Nephron progenitor cell (in vitro differentiated cells): Measurements from ENCODE around the gene ARHGEF7.
"Not testable (repeated sequence)": the region's sequence is repeated elsewhere in the genome, so short reads cannot be mapped to it uniquely, and the experiment has no call there.

Source experiments
- DNase-seq: peaks from one replicate; pipeline ENCODE4 v3.0.0; 2021
- H3K27ac Mint-ChIP-seq: 2 replicates; pipeline ENCODE4 v1.8.0; 2021; ENCODE audit warnings: mild to moderate bottlenecking, moderate library complexity, mixed read lengths
- H3K27me3 Mint-ChIP-seq: 2 replicates; pipeline ENCODE4 v1.8.0; 2021; ENCODE audit warnings: mild to moderate bottlenecking, low read depth, mixed read lengths; ENCODE audit not compliant: poor library complexity
- H3K36me3 Mint-ChIP-seq: 2 replicates; pipeline ENCODE4 v1.8.0; 2021; ENCODE audit warnings: low read depth, mixed read lengths
- H3K4me1 Mint-ChIP-seq: 2 replicates; pipeline ENCODE4 v1.8.0; 2021; ENCODE audit warnings: mixed read lengths
- H3K4me3 Mint-ChIP-seq: 2 replicates; pipeline ENCODE4 v1.8.0; 2021; ENCODE audit warnings: mild to moderate bottlenecking, moderate library complexity, mixed read lengths
- H3K9me3 Mint-ChIP-seq: 2 replicates; pipeline ENCODE4 v1.8.0; 2021; ENCODE audit warnings: mild to moderate bottlenecking, moderate library complexity, mixed read lengths
- TF ChIP-seq, protein P1 (sequence below): fragments of 200-600 bp; sonication (generic); IDR thresholded peaks from 2 replicates; pipeline ENCODE4 v1.5.0; 2021; ENCODE audit warnings: antibody characterized with exemption

The ARHGEF7 gene

GRCh38 chr13:111074826-111075225 lies 40.3 kb upstream of the ARHGEF7 start:
- peaks cover 65% of the 10 kb centered on the region for H3K9me3 Mint-ChIP-seq
- DNase-seq, result no peak
- TF ChIP-seq, protein P1, sequence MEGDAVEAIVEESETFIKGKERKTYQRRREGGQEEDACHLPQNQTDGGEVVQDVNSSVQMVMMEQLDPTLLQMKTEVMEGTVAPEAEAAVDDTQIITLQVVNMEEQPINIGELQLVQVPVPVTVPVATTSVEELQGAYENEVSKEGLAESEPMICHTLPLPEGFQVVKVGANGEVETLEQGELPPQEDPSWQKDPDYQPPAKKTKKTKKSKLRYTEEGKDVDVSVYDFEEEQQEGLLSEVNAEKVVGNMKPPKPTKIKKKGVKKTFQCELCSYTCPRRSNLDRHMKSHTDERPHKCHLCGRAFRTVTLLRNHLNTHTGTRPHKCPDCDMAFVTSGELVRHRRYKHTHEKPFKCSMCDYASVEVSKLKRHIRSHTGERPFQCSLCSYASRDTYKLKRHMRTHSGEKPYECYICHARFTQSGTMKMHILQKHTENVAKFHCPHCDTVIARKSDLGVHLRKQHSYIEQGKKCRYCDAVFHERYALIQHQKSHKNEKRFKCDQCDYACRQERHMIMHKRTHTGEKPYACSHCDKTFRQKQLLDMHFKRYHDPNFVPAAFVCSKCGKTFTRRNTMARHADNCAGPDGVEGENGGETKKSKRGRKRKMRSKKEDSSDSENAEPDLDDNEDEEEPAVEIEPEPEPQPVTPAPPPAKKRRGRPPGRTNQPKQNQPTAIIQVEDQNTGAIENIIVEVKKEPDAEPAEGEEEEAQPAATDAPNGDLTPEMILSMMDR, result no peak
- H3K4me1 Mint-ChIP-seq, result peaks cover 4% of the 10 kb centered on the region
- no peak overlapping the region for H3K27ac Mint-ChIP-seq
- H3K4me3 Mint-ChIP-seq, result no peak overlapping the region
- peaks cover 2% of the 10 kb centered on the region for H3K27me3 Mint-ChIP-seq
- peaks cover 9% of the 10 kb centered on the region for H3K36me3 Mint-ChIP-seq

DNA sequence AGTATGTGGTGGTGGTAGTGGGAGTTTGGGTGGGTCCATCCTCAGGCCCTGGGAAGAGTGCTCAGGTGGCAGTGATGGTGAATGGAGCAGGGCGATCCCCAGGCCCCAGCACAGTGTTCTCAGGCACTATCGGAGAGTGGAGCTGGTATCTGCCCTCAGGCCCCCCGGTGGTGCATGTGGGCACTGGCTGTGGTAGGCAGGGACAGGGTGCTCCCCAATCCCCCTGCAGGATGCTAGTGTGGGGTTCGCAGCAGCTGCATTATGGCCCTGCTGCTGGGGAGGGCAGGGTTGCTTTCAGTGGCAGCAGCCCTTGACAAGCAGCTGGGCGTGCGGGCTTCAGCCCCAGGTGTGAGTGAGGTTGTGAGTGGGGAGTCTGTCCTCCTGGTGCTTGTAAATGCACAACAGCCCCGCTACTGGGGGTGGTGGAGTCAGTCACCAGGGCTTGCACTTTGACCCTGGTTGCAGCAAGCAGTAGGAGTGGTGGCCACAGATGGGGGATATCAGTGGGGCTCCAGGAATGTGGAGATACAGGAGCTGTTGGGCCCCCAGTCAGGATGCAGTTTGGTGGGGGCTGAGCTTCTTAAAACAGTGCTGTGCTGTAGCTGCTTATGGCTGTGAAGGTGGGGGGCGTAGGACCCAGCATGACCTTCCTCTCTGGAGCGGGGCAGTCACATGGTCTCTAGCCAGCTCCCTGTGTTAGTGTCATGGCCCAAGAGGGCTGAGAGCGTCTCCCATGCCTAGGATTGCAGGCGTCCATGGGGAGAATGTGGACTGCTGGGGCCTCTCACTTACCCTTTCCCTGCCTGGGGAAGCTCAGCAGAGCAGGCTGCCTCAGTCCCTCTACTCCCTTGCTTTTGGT lies 38.7 kb upstream of the ARHGEF7 start:
- H3K27ac Mint-ChIP-seq, result no peak overlapping the region
- H3K9me3 Mint-ChIP-seq, result peaks cover 49% of the 10 kb centered on the region
- DNase-seq, result no peak
- no peak overlapping the region for H3K4me3 Mint-ChIP-seq
- peaks cover 2% of the 10 kb centered on the region for H3K27me3 Mint-ChIP-seq
- H3K4me1 Mint-ChIP-seq, result no peaks in the 10 kb centered on the region
- TF ChIP-seq, protein P1, result no peak
- no peaks in the 10 kb centered on the region for H3K36me3 Mint-ChIP-seq

GRCh38 chr13:111079375-111079774 lies 35.7 kb upstream of the ARHGEF7 start:
- no peaks in the 10 kb centered on the region for H3K4me1 Mint-ChIP-seq

DNA sequence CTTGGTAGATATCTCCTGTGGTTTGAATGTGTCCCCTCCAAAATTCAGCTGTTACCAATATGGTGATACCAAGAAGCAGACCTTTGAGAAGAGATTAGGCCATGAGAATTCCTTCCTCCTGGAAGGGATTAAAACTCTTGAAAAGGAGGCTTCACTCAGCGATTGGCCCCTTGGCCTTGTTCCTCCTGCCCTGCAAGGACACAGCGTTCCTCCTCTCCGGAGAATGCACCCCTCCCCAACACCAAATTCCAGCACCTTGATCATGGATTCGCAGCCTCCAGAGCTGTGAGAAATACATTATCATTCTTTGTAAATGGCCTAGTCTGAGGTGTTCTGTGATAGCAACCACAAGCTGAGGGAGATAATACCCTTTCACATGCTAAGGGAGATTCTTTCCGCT lies 34.5 kb upstream of the ARHGEF7 start:
- no peak for DNase-seq
- H3K36me3 Mint-ChIP-seq, result no peaks in the 10 kb centered on the region
- H3K9me3 Mint-ChIP-seq, result peaks cover 14% of the 10 kb centered on the region
- H3K27me3 Mint-ChIP-seq, result peaks cover 3% of the 10 kb centered on the region
- TF ChIP-seq, protein P1, result no peak
- H3K4me3 Mint-ChIP-seq, result no peak overlapping the region
- H3K27ac Mint-ChIP-seq, result no peak overlapping the region
- no peaks in the 10 kb centered on the region for H3K4me1 Mint-ChIP-seq

More at GRCh38 chr13:111079375-111079774, 35.7 kb upstream of the ARHGEF7 start:
- no peaks in the 10 kb centered on the region for H3K36me3 Mint-ChIP-seq
- TF ChIP-seq, protein P1, result no peak
- peaks cover 27% of the 10 kb centered on the region for H3K9me3 Mint-ChIP-seq
- no peak overlapping the region for H3K4me3 Mint-ChIP-seq
- H3K27ac Mint-ChIP-seq, result no peak overlapping the region
- peaks cover 3% of the 10 kb centered on the region for H3K27me3 Mint-ChIP-seq
- no peak for DNase-seq

- TF ChIP-seq, protein P1, result no peak
Measured at GRCh38 chr13:111082240-111082639, 32.9 kb upstream of the ARHGEF7 start.

GRCh38 chr13:111082769-111083168 lies 32.3 kb upstream of the ARHGEF7 start:
- not testable (repeated sequence) for H3K4me3 Mint-ChIP-seq, H3K4me1 Mint-ChIP-seq, DNase-seq, H3K27ac Mint-ChIP-seq, H3K9me3 Mint-ChIP-seq, H3K27me3 Mint-ChIP-seq, H3K36me3 Mint-ChIP-seq

More at GRCh38 chr13:111082240-111082639, 32.9 kb upstream of the ARHGEF7 start:
- DNase-seq, result no peak
- no peak overlapping the region for H3K27ac Mint-ChIP-seq
- H3K36me3 Mint-ChIP-seq, result no peaks in the 10 kb centered on the region
- H3K4me1 Mint-ChIP-seq, result no peaks in the 10 kb centered on the region
- peaks cover 3% of the 10 kb centered on the region for H3K27me3 Mint-ChIP-seq
- H3K9me3 Mint-ChIP-seq, result peaks cover 8% of the 10 kb centered on the region
- H3K4me3 Mint-ChIP-seq, result no peak overlapping the region

- H3K4me3 Mint-ChIP-seq, H3K36me3 Mint-ChIP-seq, H3K27me3 Mint-ChIP-seq, H3K27ac Mint-ChIP-seq, H3K9me3 Mint-ChIP-seq, DNase-seq, H3K4me1 Mint-ChIP-seq: not testable (repeated sequence)
Measured at GRCh38 chr13:111083693-111084092, 31.4 kb upstream of the ARHGEF7 start.
